ENCODE data around the gene PLCXD1.

Gene PLCXD1

GRCh38 chrX:292900-293897 lies 12.0 kb downstream of the PLCXD1 start:
- no peak for TF ChIP-seq EZH2 (IDR thresholded peaks at IDR 0.05; ENCODE audit: borderline replicate concordance, low read depth, low read length, severe bottlenecking)

DNA sequence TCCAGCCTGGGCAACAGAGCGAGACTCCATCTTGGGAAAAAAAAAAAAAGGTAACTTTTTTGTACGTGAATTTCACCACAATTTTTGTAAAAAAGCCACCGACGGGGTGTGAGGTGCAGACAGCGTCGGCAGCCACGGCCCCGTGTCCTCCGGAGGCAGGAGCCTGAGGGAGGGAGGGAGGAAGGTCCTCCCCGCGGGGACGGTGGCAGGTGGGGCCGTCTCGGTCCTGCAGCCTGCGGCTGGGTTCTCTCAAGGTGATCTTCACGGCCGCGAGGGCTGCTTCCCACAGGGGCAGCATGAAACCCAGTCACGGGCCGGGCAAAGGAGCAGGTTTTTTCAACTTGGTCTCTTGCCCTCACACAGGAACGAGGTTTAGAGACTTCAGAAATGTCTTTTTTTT lies 14.0 kb downstream of the PLCXD1 start:
- Histone ChIP-seq H3K27ac (ENCODE audit: low read length) (no peak overlapping the region), H2AFZ (ENCODE audit: low read depth, low read length) (no peak overlapping the region), H3K9ac (ENCODE audit: low read depth, low read length) (no peak overlapping the region), H3K4me1 (ENCODE audit: insufficient read depth, low read length) (no peaks in the 10 kb centered on the region), H3K27me3 (ENCODE audit: insufficient read depth, low read length, poor library complexity) (no peaks in the 10 kb centered on the region), H3K36me3 (ENCODE audit: insufficient read depth, low read length) (peaks cover 51% of the 10 kb centered on the region), H3K79me2 (ENCODE audit: insufficient read depth, low read length) (0 out of 2 replicates have a peak, but pooled peaks cover 2% of the 10 kb centered on the region), H3K4me3 (ENCODE audit: low read depth in 1 of 2, low read length in 2 of 2) (no peak overlapping the region), H4K20me1 (ENCODE audit: insufficient read depth, low read length) (peaks cover 9% of the 10 kb centered on the region; the same call in 1 of the 2 replicates), H3K9me3 (ENCODE audit: insufficient read depth, low read length, severe bottlenecking) (no peaks in the 10 kb centered on the region), H3K4me2 (ENCODE audit: insufficient read depth, low read length) (no peak overlapping the region)
- DNase-seq: no peak
- ATAC-seq (ENCODE audit: insufficient read depth, low read depth): no peak
- no peak for TF ChIP-seq CTCF (IDR thresholded peaks at IDR 0.05; ENCODE audit: borderline replicate concordance, extremely low read depth, low read length, poor library complexity, severe bottlenecking)
- TF ChIP-seq EZH2 (IDR thresholded peaks at IDR 0.05; ENCODE audit: borderline replicate concordance, low read depth, low read length, severe bottlenecking): no peak

More at GRCh38 chrX:292900-293897, 12.0 kb downstream of the PLCXD1 start:
- no peak for ATAC-seq (ENCODE audit: insufficient read depth, low read depth)
- Histone ChIP-seq H2AFZ (ENCODE audit: low read depth, low read length) (no peak overlapping the region), H3K79me2 (ENCODE audit: insufficient read depth, low read length) (peaks cover 6% of the 10 kb centered on the region; the same call in 1 of the 2 replicates), H3K4me3 (ENCODE audit: low read depth in 1 of 2, low read length in 2 of 2) (no peak overlapping the region), H3K4me1 (ENCODE audit: insufficient read depth, low read length) (0 out of 2 replicates have a peak, but pooled peaks cover 3% of the 10 kb centered on the region), H3K27me3 (ENCODE audit: insufficient read depth, low read length, poor library complexity) (no peaks in the 10 kb centered on the region), H3K9ac (ENCODE audit: low read depth, low read length) (no peak overlapping the region), H3K27ac (ENCODE audit: low read length) (no peak overlapping the region), H3K4me2 (ENCODE audit: insufficient read depth, low read length) (no peak overlapping the region), H4K20me1 (ENCODE audit: insufficient read depth, low read length) (peaks cover 13% of the 10 kb centered on the region), H3K36me3 (ENCODE audit: insufficient read depth, low read length) (peaks cover 56% of the 10 kb centered on the region), H3K9me3 (ENCODE audit: insufficient read depth, low read length, severe bottlenecking) (no peaks in the 10 kb centered on the region)
- DNase-seq: no peak

DNA sequence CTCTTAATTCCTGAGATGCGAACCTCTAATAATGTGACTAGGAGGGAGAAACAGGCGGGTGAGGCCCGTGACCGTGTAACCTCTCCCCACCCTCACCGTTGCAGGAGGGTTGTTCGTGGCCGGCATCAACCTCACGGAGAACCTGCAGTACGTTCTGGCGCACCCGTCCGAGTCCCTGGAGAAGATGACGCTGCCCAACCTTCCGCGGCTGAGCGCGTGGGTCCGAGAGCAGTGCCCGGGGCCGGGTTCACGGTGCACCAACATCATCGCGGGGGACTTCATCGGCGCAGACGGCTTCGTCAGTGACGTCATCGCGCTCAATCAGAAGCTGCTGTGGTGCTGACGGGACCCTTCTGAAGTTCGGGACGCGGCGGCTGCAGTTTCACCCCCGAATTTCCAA lies 17.8 kb downstream of the PLCXD1 start:
- Histone ChIP-seq H2AFZ (ENCODE audit: low read depth, low read length) (no peak overlapping the region), H3K4me2 (ENCODE audit: insufficient read depth, low read length) (no peak overlapping the region), H3K9me3 (ENCODE audit: insufficient read depth, low read length, severe bottlenecking) (no peaks in the 10 kb centered on the region), H3K36me3 (ENCODE audit: insufficient read depth, low read length) (peaks cover 54% of the 10 kb centered on the region), H3K27ac (ENCODE audit: low read length) (no peak overlapping the region), H3K9ac (ENCODE audit: low read depth, low read length) (no peak overlapping the region), H4K20me1 (ENCODE audit: insufficient read depth, low read length) (no peaks in the 10 kb centered on the region; the same call in 1 of the 2 replicates), H3K27me3 (ENCODE audit: insufficient read depth, low read length, poor library complexity) (no peaks in the 10 kb centered on the region), H3K4me3 (ENCODE audit: low read depth in 1 of 2, low read length in 2 of 2) (no peak overlapping the region), H3K4me1 (ENCODE audit: insufficient read depth, low read length) (no peaks in the 10 kb centered on the region), H3K79me2 (ENCODE audit: insufficient read depth, low read length) (no peaks in the 10 kb centered on the region)
- no peak for DNase-seq
- no peak for TF ChIP-seq CTCF (IDR thresholded peaks at IDR 0.05; ENCODE audit: borderline replicate concordance, extremely low read depth, low read length, poor library complexity, severe bottlenecking)
- TF ChIP-seq EZH2 (IDR thresholded peaks at IDR 0.05; ENCODE audit: borderline replicate concordance, low read depth, low read length, severe bottlenecking): no peak
- ATAC-seq (ENCODE audit: insufficient read depth, low read depth): no peak

- no peaks in the 10 kb centered on the region for H3K4me1 ChIP-seq (ENCODE audit: insufficient read depth, low read length)
- H3K4me3 ChIP-seq (ENCODE audit: low read depth in 1 of 2, low read length in 2 of 2): no peak overlapping the region
- DNase-seq (no peak), ATAC-seq (ENCODE audit: insufficient read depth, low read depth) (no peak)
- no peaks in the 10 kb centered on the region for H3K27me3 ChIP-seq (ENCODE audit: insufficient read depth, low read length, poor library complexity)
- H3K27ac ChIP-seq (ENCODE audit: low read length): no peak overlapping the region
- H2AFZ ChIP-seq (ENCODE audit: low read depth, low read length): no peak overlapping the region
- H4K20me1 ChIP-seq (ENCODE audit: insufficient read depth, low read length): no peaks in the 10 kb centered on the region; the same call in 1 of the 2 replicates
- no peaks in the 10 kb centered on the region for H3K9me3 ChIP-seq (ENCODE audit: insufficient read depth, low read length, severe bottlenecking)
- no peaks in the 10 kb centered on the region for H3K79me2 ChIP-seq (ENCODE audit: insufficient read depth, low read length)
- no peak overlapping the region for H3K9ac ChIP-seq (ENCODE audit: low read depth, low read length)
- no peak overlapping the region for H3K4me2 ChIP-seq (ENCODE audit: insufficient read depth, low read length)
- TF ChIP-seq EZH2 (IDR thresholded peaks at IDR 0.05; ENCODE audit: borderline replicate concordance, low read depth, low read length, severe bottlenecking) (no peak), CTCF (IDR thresholded peaks at IDR 0.05; ENCODE audit: borderline replicate concordance, extremely low read depth, low read length, poor library complexity, severe bottlenecking) (no peak)
- H3K36me3 ChIP-seq (ENCODE audit: insufficient read depth, low read length): peaks cover 58% of the 10 kb centered on the region
These were observed 19.2 kb downstream of the PLCXD1 start for GRCh38 chrX:300334-300733.

All from DND-41 (cell line).